Subcutaneous adipose tissue (tissue), 4 donors: ENCODE results near the gene ZNF580. TPM values are rescaled to one million over a fixed set of nuclear protein-coding genes. Genes with fewer than 3 reads are reported as not detected.

Source experiments
- total RNA-seq, 4 donors: library from RNA; depleted of rRNA; stranded (reverse); fragments of >200 nt; gene quantifications; one replicate each; pipeline ENCODE4 v1.1.0, GENCODE V29; 2016
- TF ChIP-seq, protein P1 (sequence below): fragments of 450-650 bp; IDR thresholded peaks from one replicate; pipeline ENCODE4 v1.5.1; 2016; ENCODE audit warnings: low read depth, mild to moderate bottlenecking, control low read depth, antibody characterized with exemption, moderate library complexity

Gene ZNF580
- total RNA-seq, 4 donors from 2014 or later, result 5.9 to 35.4 (median 12.3) TPM

DNA sequence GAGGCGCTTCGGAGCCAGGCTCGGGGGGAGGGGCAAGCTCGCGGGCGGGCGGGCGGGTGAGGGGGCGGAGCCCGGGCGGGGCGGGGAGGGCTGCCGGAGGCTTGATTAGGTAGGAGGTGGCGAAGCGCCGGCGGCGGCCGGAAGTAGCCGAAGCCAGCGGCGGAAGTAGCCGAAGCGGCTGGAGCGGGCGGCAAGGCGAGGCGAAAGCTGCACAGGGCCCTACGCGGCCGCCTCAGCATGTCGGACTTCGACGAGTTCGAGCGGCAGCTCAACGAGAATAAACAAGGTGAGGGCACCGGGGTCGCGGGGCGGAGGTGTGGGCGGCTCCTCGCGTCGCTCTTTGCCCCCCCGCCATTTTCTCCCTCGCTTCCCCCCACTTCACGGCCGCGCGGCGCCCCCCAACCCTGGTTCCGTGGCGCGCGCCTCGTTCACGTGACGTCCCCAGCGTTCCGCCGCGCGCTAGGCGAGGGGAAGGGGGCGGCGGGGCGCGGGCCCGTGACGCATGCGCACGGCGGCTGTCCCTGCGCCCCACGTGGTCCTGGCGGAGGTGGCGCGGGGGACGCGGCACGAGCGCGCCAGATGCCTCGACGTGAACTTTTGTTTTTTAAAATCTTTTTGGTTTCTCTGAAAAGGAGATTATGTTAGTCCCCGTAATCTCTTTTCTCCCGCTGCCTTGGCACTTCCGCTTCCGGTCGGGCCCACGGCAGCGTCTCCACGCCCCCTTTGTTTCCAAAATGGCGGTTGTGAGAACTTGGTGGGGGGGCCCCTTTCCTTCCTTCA, 14.3 kb downstream of the ZNF580 start, which contains the start of gene U2AF2:
Gene U2AF2 (plus strand): TSS at position 168 of the 780 bp plus-strand sequence. CDS start 70 bp downstream, at position 238.
- TF ChIP-seq, protein P1, sequence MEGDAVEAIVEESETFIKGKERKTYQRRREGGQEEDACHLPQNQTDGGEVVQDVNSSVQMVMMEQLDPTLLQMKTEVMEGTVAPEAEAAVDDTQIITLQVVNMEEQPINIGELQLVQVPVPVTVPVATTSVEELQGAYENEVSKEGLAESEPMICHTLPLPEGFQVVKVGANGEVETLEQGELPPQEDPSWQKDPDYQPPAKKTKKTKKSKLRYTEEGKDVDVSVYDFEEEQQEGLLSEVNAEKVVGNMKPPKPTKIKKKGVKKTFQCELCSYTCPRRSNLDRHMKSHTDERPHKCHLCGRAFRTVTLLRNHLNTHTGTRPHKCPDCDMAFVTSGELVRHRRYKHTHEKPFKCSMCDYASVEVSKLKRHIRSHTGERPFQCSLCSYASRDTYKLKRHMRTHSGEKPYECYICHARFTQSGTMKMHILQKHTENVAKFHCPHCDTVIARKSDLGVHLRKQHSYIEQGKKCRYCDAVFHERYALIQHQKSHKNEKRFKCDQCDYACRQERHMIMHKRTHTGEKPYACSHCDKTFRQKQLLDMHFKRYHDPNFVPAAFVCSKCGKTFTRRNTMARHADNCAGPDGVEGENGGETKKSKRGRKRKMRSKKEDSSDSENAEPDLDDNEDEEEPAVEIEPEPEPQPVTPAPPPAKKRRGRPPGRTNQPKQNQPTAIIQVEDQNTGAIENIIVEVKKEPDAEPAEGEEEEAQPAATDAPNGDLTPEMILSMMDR, result no peak

DNA sequence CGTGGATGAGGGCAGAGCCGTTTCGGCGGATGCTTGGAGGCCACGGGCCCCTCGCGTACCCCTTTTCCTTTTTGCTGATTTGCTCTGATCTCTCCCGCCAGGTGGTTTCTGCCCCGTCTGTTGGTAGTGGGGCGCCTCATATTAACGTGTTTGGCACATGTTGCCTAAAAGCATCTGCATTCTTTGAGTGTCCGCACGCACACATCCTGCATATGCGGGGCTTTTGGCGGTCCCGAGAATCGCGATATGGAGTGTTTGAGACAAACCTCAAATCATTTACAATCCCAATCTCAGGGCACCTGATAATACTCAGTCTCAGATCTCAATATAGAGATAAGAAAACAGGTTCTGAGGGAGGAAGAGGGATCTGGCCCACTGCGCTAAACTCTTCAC, 14.8 kb downstream of the ZNF580 start:
- TF ChIP-seq, protein P1, result no peak

GRCh38 chr19:55656552-55656951, 15.8 kb downstream of the ZNF580 start:
- TF ChIP-seq, protein P1, result no peak

GRCh38 chr19:55656988-55657747, 16.4 kb downstream of the ZNF580 start:
- TF ChIP-seq, protein P1, result no peak

DNA sequence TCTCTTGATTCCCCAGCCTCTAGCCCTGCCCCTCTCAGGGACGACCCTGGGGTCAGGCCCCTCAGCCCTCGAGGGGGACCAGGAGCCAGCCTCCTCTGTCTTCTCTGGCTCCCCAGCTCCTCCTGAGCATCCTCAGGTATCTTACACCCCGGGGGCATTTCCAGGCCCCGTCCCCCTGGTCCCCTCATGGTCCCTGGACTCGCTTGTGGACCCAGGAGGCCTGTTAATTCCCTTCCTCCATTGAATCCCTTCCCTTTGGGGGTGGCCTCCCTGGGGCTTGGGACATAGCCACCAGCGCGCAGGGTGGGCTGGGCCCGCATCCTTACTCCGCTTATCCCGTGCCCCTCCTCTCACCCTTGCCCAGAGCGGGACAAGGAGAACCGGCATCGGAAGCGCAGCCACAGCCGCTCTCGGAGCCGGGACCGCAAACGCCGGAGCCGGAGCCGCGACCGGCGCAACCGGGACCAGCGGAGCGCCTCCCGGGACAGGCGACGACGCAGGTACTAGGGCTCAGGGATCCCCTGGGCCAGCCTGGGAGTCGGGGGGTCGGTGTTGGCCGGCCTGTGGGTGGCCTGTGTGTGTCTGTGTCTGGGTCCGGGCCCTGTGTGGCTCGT, 18.2 kb downstream of the ZNF580 start:
- TF ChIP-seq, protein P1, result no peak

DNA sequence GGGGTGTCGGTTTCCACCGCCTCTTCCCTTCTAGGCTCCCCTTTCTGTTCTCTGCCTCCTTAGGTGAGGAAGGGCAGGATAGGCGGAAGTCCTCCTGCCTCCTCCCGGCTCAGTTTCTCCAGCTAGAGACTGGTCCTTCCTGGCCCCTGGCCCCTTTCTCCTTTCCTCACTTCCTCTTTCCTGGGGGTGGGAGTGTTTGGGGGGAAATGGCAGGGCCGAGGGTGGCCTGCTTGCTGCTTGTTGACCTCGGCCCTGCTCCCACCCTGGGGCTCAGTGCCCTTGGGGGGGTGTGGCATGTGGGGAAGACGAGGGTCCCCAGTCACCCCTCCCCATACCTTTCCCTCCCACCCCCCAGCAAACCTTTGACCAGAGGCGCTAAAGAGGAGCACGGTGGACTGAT, 19.0 kb downstream of the ZNF580 start:
- TF ChIP-seq, protein P1, result no peak

DNA sequence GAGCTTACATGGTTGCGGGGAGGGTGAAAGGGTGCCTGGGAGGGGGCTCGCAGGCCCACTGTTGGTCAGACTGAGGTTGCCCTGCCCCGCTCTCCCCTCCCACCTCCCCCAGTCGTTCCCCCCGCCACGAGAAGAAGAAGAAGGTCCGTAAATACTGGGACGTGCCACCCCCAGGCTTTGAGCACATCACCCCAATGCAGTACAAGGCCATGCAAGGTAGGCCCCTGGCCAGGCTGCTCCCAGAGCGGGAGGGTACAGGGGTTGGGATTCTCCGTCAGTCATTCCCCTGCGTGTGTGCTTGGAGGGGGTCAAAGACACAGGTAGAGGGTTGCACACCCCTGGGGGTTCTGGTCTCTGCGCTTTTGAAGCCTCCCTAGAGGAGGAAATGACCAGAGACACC, 19.6 kb downstream of the ZNF580 start:
- TF ChIP-seq, protein P1, result no peak
